ENCODE data around the gene BAZ2B.

- TF ChIP-seq, protein P1, sequence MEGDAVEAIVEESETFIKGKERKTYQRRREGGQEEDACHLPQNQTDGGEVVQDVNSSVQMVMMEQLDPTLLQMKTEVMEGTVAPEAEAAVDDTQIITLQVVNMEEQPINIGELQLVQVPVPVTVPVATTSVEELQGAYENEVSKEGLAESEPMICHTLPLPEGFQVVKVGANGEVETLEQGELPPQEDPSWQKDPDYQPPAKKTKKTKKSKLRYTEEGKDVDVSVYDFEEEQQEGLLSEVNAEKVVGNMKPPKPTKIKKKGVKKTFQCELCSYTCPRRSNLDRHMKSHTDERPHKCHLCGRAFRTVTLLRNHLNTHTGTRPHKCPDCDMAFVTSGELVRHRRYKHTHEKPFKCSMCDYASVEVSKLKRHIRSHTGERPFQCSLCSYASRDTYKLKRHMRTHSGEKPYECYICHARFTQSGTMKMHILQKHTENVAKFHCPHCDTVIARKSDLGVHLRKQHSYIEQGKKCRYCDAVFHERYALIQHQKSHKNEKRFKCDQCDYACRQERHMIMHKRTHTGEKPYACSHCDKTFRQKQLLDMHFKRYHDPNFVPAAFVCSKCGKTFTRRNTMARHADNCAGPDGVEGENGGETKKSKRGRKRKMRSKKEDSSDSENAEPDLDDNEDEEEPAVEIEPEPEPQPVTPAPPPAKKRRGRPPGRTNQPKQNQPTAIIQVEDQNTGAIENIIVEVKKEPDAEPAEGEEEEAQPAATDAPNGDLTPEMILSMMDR (IDR thresholded peaks at IDR 0.05), result no peak
- no peak for TF ChIP-seq EZH2phosphoT487 (IDR thresholded peaks at IDR 0.05)
- TF ChIP-seq EZH2 (IDR thresholded peaks at IDR 0.05), result no peak
Observed at GRCh38 chr2:159382447-159383028, 233.8 kb downstream of the BAZ2B start.
